SK-N-SH (cell line): ENCODE data around the gene ARMC9. TPM values are rescaled to one million over a fixed set of nuclear protein-coding genes. Genes with fewer than 3 reads are reported as not detected.
A peak's percentile ranks its signal among the peaks of the same experiment; 100 is the strongest.

ENCODE experiments used
- CTCF ChIA-PET: fragments of 300-600, 350-600 bp; formaldehyde crosslinking; extraction: SDS; loops from one replicate; lab custom pipeline; 2021; lab: Yijun Ruan, JAX
- POLR2A ChIA-PET: fragments of 350-600 bp; sonication (Branson Sonifier 250); formaldehyde crosslinking; extraction: SDS; loops from one replicate; lab custom pipeline; 2020; ENCODE audit warnings: antibody characterized with exemption, inconsistent platforms; lab: Yijun Ruan, JAX
- DNase-seq: peaks from one replicate; pipeline ENCODE4 v3.0.0; 2012
- H2AFZ ChIP-seq: fragments of 200-600 bp; sonication (generic); 2 replicates; pipeline ENCODE4 v1.8.1; 2016; ENCODE audit warnings: antibody characterized with exemption, mild to moderate bottlenecking, low read depth
- H3F3A ChIP-seq: fragments of 200-600 bp; sonication (generic); replicated peaks from 2 replicates; pipeline ENCODE3; 2016; ENCODE audit warnings: antibody characterized with exemption, mild to moderate bottlenecking; ENCODE audit not compliant: insufficient read depth
- H3K27ac ChIP-seq, 2 experiments: fragments of 200-500 bp in 1 of 2; fragments of 200-600 bp in 1 of 2; sonication (Bioruptor generic) in 1 of 2; sonication (generic), shearing (Covaris generic) in 1 of 2; 2 replicates each; pipeline versions ENCODE4 v1.5.1 to v1.6.1; 2014 to 2016; ENCODE audit warnings: low read depth in 2 of 2, inconsistent platforms in 1 of 2, low read length in 1 of 2, mild to moderate bottlenecking in 1 of 2, mixed read lengths in 1 of 2
- H3K27me3 ChIP-seq: fragments of 200-600 bp; sonication (generic), shearing (Covaris generic); 2 replicates; pipeline ENCODE4 v1.6.1; 2016; ENCODE audit warnings: mixed run types; ENCODE audit not compliant: insufficient read depth
- H3K36me3 ChIP-seq, 2 experiments: fragments of 200-500 bp in 1 of 2; fragments of 200-600 bp in 1 of 2; sonication (Bioruptor generic) in 1 of 2; sonication (generic) in 1 of 2; replicated peaks in 1 of 2; 2 replicates each; pipeline versions ENCODE3 to v1.5.1; 2014 to 2016; ENCODE audit warnings: low read length in 1 of 2, mild to moderate bottlenecking in 1 of 2; ENCODE audit not compliant: insufficient read depth in 2 of 2, control insufficient read depth in 1 of 2
- H3K4me1 ChIP-seq, 2 experiments: fragments of 200-500 bp in 1 of 2; fragments of 200-600 bp in 1 of 2; sonication (Bioruptor generic) in 1 of 2; sonication (generic), shearing (Covaris generic) in 1 of 2; 2 replicates each; pipeline versions ENCODE4 v1.5.1 to v1.6.1; 2014 to 2016; ENCODE audit warnings: low read depth in 1 of 2, low read length in 1 of 2, mixed run types in 1 of 2; ENCODE audit not compliant: insufficient read depth in 2 of 2, control insufficient read depth in 1 of 2
- H3K4me2 ChIP-seq: fragments of 200-600 bp; sonication (generic), shearing (Covaris generic); 2 replicates; pipeline ENCODE4 v1.6.1; 2017; ENCODE audit warnings: mixed run types
- H3K4me3 ChIP-seq, 2 experiments: fragments of 200-500 bp in 1 of 2; fragments of 200-600 bp in 1 of 2; sonication (Bioruptor generic) in 1 of 2; sonication (generic), shearing (Covaris generic) in 1 of 2; 2 replicates each; pipeline versions ENCODE4 v1.5.1 to v1.8.1; 2014 to 2016; ENCODE audit warnings: low read depth in 2 of 2, inconsistent platforms in 1 of 2, low read length in 1 of 2, mild to moderate bottlenecking in 1 of 2, mixed read lengths in 1 of 2, moderate library complexity in 1 of 2
- H3K79me2 ChIP-seq: fragments of 200-600 bp; sonication (generic); 2 replicates; pipeline ENCODE4 v1.8.1; 2017; ENCODE audit warnings: mild to moderate bottlenecking; ENCODE audit not compliant: insufficient read depth
- H3K9ac ChIP-seq: fragments of 200-600 bp; sonication (generic); 2 replicates; pipeline ENCODE4 v1.6.1; 2017; ENCODE audit warnings: mixed run types
- H3K9me2 ChIP-seq: fragments of 200-600 bp; sonication (generic); 2 replicates; pipeline ENCODE4 v1.6.1; 2017; ENCODE audit warnings: mixed run types
- H3K9me3 ChIP-seq: fragments of 200-600 bp; sonication (generic); 2 replicates; pipeline ENCODE4 v1.6.1; 2017; ENCODE audit warnings: mixed run types, mild to moderate bottlenecking, moderate library complexity
- H4K20me1 ChIP-seq: fragments of 200-600 bp; sonication (generic); 2 replicates; pipeline ENCODE4 v1.6.1; 2017; ENCODE audit warnings: mild to moderate bottlenecking, mixed run types; ENCODE audit not compliant: insufficient read depth
- ELF1 ChIP-seq: IDR thresholded peaks from 2 replicates; pipeline ENCODE4 v1.4.0; 2012
- EP300 ChIP-seq, 2 experiments: IDR thresholded peaks; 2 replicates each; pipeline versions ENCODE4 v1.4.0 to v1.6.1; 2012; ENCODE audit warnings: borderline replicate concordance in 1 of 2, low read depth in 1 of 2, low read length in 1 of 2
- EZH2phosphoT487 ChIP-seq: fragments of 200-600 bp; sonication (generic); IDR thresholded peaks from 2 replicates; pipeline ENCODE4 v1.6.1; 2017; ENCODE audit warnings: low read depth, mixed run types, mild to moderate bottlenecking, antibody characterized with exemption, moderate library complexity, borderline replicate concordance
- FOSL2 ChIP-seq: IDR thresholded peaks from 2 replicates; pipeline ENCODE4 v1.4.0; 2012; ENCODE audit warnings: low read depth, mild to moderate bottlenecking, moderate library complexity, borderline replicate concordance
- FOXJ3 ChIP-seq: sonication (generic); formaldehyde crosslinking; IDR thresholded peaks from 2 replicates; pipeline ENCODE4 v1.5.1; 2020; ENCODE audit warnings: mild to moderate bottlenecking, missing genetic modification reagents
- FOXM1 ChIP-seq: IDR thresholded peaks from 2 replicates; pipeline ENCODE4 v1.4.0; 2012; ENCODE audit warnings: low read depth, mild to moderate bottlenecking
- JUND ChIP-seq: IDR thresholded peaks from 2 replicates; pipeline ENCODE4 v1.4.0; 2012
- MEF2A ChIP-seq: IDR thresholded peaks from 2 replicates; pipeline ENCODE4 v1.4.0; 2012; ENCODE audit warnings: low read depth, borderline replicate concordance
- NRF1 ChIP-seq: IDR thresholded peaks from 2 replicates; pipeline ENCODE4 v1.6.1; 2012; ENCODE audit warnings: low read depth, mild to moderate bottlenecking, low read length
- PBX3 ChIP-seq: IDR thresholded peaks from 2 replicates; pipeline ENCODE4; 2012
- RAD21 ChIP-seq: IDR thresholded peaks from 2 replicates; pipeline ENCODE4 v1.6.1; 2012; ENCODE audit warnings: mild to moderate bottlenecking, low read length
- RCOR1 ChIP-seq: fragments of 150-350 bp; IDR thresholded peaks from 2 replicates; pipeline ENCODE4 v1.6.1; 2017; ENCODE audit warnings: antibody characterized with exemption, low read length
- REST ChIP-seq: IDR thresholded peaks from 2 replicates; pipeline ENCODE4 v1.6.1; 2012; ENCODE audit warnings: mild to moderate bottlenecking, low read depth, low read length, moderate library complexity
- SIN3A ChIP-seq: IDR thresholded peaks from 2 replicates; pipeline ENCODE4 v1.6.1; 2012; ENCODE audit warnings: low read depth, mild to moderate bottlenecking, low read length, moderate library complexity, borderline replicate concordance
- SMC3 ChIP-seq: IDR thresholded peaks from 2 replicates; pipeline ENCODE4 v1.6.1; 2012; ENCODE audit warnings: low read depth, low read length, improper control_type of control experiment
- TAF1 ChIP-seq: IDR thresholded peaks from 2 replicates; pipeline ENCODE4 v1.6.1; 2012; ENCODE audit warnings: low read depth, mild to moderate bottlenecking, low read length, moderate library complexity, borderline replicate concordance
- TCF12 ChIP-seq: IDR thresholded peaks from 2 replicates; pipeline ENCODE4 v1.4.0; 2012
- TEAD4 ChIP-seq: IDR thresholded peaks from 2 replicates; pipeline ENCODE4 v1.4.0; 2012; ENCODE audit warnings: mild to moderate bottlenecking, borderline replicate concordance; ENCODE audit not compliant: insufficient read depth
- WGBS: methylation state at CpG from one replicate; pipeline ENCODE4 v1.1.6; 2017; ENCODE audit warnings: low lambda C conversion rate; 5-methylcytosine and 5-hydroxymethylcytosine counted together
- polyA plus RNA-seq, 3 experiments: library from polyadenylated mRNA; depleted of rRNA; stranded (reverse); fragments of >200 nt; gene quantifications; 2 replicates each; pipeline ENCODE4 v1.2.3, GENCODE V29; 2012
- TF ChIP-seq, protein P1 (sequence below): fragments of 200-600 bp; sonication (generic); IDR thresholded peaks from 2 replicates; pipeline ENCODE4 v1.6.1; 2017; ENCODE audit warnings: antibody characterized with exemption, mild to moderate bottlenecking, moderate library complexity

ARMC9 gene
- polyA plus RNA-seq, 1 of the 3 experiments (the other 2 are of a cell fraction), result 25.3 TPM

- TF ChIP-seq ELF1 (no peak), FOXM1 (no peak)
- TF ChIP-seq, all 33 proteins: peak for 0
- Histone ChIP-seq H3K27ac (no peak overlapping the region; a peak in 1 of 4 replicates), H3F3A (peaks cover 5% of the 10 kb centered on the region), H3K4me1 (no peaks in the 10 kb centered on the region; a peak in 1 of 4 replicates), H3K9ac (no peak overlapping the region), H3K9me2 (no peaks in the 10 kb centered on the region), H3K4me3 (no peak overlapping the region), H2AFZ (no peak overlapping the region), H3K27me3 (no peaks in the 10 kb centered on the region), H3K9me3 (no peaks in the 10 kb centered on the region), H3K79me2 (no peaks in the 10 kb centered on the region), H4K20me1 (no peaks in the 10 kb centered on the region), H3K4me2 (no peak overlapping the region), H3K36me3 (peaks cover 20 to 44% of the 10 kb centered on the region in 2 experiments)
- DNase-seq, result peak; percentile 27
- 91% methylated on average over 12 of the region's 13 CpGs for WGBS
- ChIA-PET CTCF (interaction anchor here (0.6 to 16.3 kb wide), 44 partner anchors 10 to 192 kb away, joined by 3 to 302 read pairs (median 4); partner anchors contain the start of gene B3GNT7), POLR2A (interaction anchor here (0.5 kb wide), 1 partner anchor 39 kb away, joined by 3 read pairs; no protein-coding TSS in a partner anchor)
These were observed 98.1 kb downstream of the ARMC9 start for GRCh38 chr2:231296401-231296974.

GRCh38 chr2:231297108-231297908 lies 98.9 kb downstream of the ARMC9 start:
- H3K36me3 ChIP-seq, result peaks cover 20 to 42% of the 10 kb centered on the region in 2 experiments
- no peak overlapping the region for H2AFZ ChIP-seq
- no peaks in the 10 kb centered on the region for H3K79me2 ChIP-seq
- H3K4me2 ChIP-seq, result no peak overlapping the region
- peaks cover 5% of the 10 kb centered on the region for H3F3A ChIP-seq
- WGBS, result 61% methylated on average over 11 of the region's 12 CpGs
- ChIA-PET CTCF (interaction anchor here (0.6 to 16.3 kb wide), 52 partner anchors 10 to 193 kb away, joined by 3 to 302 read pairs (median 4); partner anchors contain the start of gene B3GNT7), POLR2A (no interaction called here)
- no peaks in the 10 kb centered on the region for H3K9me2 ChIP-seq
- DNase-seq, result peak; percentile 87
- no peaks in the 10 kb centered on the region; a peak in 1 of 4 replicates for H3K4me1 ChIP-seq
- no peak overlapping the region for H3K9ac ChIP-seq
- H3K27me3 ChIP-seq, result no peaks in the 10 kb centered on the region
- no peaks in the 10 kb centered on the region for H3K9me3 ChIP-seq
- H3K4me3 ChIP-seq, result no peak overlapping the region; a peak in 1 of 4 replicates
- no peaks in the 10 kb centered on the region for H4K20me1 ChIP-seq
- no peak overlapping the region; a peak in 1 of 4 replicates for H3K27ac ChIP-seq
- TF ChIP-seq, protein P1, sequence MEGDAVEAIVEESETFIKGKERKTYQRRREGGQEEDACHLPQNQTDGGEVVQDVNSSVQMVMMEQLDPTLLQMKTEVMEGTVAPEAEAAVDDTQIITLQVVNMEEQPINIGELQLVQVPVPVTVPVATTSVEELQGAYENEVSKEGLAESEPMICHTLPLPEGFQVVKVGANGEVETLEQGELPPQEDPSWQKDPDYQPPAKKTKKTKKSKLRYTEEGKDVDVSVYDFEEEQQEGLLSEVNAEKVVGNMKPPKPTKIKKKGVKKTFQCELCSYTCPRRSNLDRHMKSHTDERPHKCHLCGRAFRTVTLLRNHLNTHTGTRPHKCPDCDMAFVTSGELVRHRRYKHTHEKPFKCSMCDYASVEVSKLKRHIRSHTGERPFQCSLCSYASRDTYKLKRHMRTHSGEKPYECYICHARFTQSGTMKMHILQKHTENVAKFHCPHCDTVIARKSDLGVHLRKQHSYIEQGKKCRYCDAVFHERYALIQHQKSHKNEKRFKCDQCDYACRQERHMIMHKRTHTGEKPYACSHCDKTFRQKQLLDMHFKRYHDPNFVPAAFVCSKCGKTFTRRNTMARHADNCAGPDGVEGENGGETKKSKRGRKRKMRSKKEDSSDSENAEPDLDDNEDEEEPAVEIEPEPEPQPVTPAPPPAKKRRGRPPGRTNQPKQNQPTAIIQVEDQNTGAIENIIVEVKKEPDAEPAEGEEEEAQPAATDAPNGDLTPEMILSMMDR, result peak; percentile 73
- TF ChIP-seq RAD21 (peak; percentile 80), TAF1 (no peak), TCF12 (no peak), JUND (no peak), NRF1 (peak; percentile 15; the same call in 1 of the 2 replicates), FOXJ3 (no peak), PBX3 (no peak), TEAD4 (no peak), EZH2phosphoT487 (no peak), SMC3 (peak; percentile 96), MEF2A (no peak), FOSL2 (no peak), ELF1 (no peak), REST (no peak), EP300 (IDR thresholded peaks at IDR 0.05; ENCODE audit: borderline replicate concordance in 1 of 2, low read depth in 1 of 2, low read length in 1 of 2) (no peak), RCOR1 (no peak), SIN3A (no peak)
